HepG2 (cell line): ENCODE measurements around the gene ENGASE. TPM values are rescaled to one million over a fixed set of nuclear protein-coding genes. Genes with fewer than 3 reads are reported as not detected.

Source experiments
- ATAC-seq: fragments of 200-7000 bp; cut with Tn5 transposase; 3 replicates; pipeline ENCODE4 v1.9.1; 2020; ENCODE audit warnings: mild to moderate bottlenecking, moderate library complexity
- BruUV-seq: library from RNA; stranded (reverse); fragments of 400-500 nt; replicated peaks from 2 replicates; lab custom pipeline; 2021; lab: Mats Ljungman, UMichigan
- CTCF ChIA-PET: fragments of 300-600 bp; formaldehyde crosslinking; extraction: SDS; loops from one replicate; lab custom pipeline; 2021; ENCODE audit warnings: low total read pairs, inconsistent platforms, low intra/inter-chr PET ratio; lab: Yijun Ruan, JAX
- POLR2A ChIA-PET: fragments of 350-600 bp; sonication (Branson Sonifier 250); formaldehyde crosslinking; loops from one replicate; lab custom pipeline; 2020; ENCODE audit warnings: antibody characterized with exemption, inconsistent platforms; lab: Yijun Ruan, JAX
- DNase-seq: peaks from one replicate; pipeline ENCODE4 v3.0.0-alpha.2; 2015; ENCODE audit warnings: low spot score
- FAIRE-seq: peaks from 3 replicates; lab custom pipeline; 2011; peaks lifted over from hg19 to GRCh38; lab: Jason Lieb, UNC
- H2AFZ ChIP-seq: one replicate; pipeline ENCODE4 v1.6.1; 2011; ENCODE audit warnings: low read length, inconsistent platforms
- H3K27ac ChIP-seq: fragments of 300-600 bp; 3 replicates; pipeline ENCODE4 v1.8.0; 2011; ENCODE audit warnings: mixed run types, mild to moderate bottlenecking, mixed read lengths, low read length, inconsistent platforms; ENCODE audit not compliant: insufficient read depth; ENCODE audit errors: extremely low read length
- H3K27me3 ChIP-seq, 2 experiments: fragments of 200-600 bp in 1 of 2; 2 replicates in 1 of 2; 3 replicates in 1 of 2; pipeline versions ENCODE4 v1.6.0 to v1.8.0; 2011; ENCODE audit warnings: low read length in 2 of 2, mild to moderate bottlenecking in 2 of 2, moderate library complexity in 2 of 2, inconsistent platforms in 1 of 2; ENCODE audit not compliant: insufficient read depth in 2 of 2, control insufficient read depth in 1 of 2
- H3K36me3 ChIP-seq, 2 experiments: fragments of 200-600 bp in 1 of 2; replicated peaks in 1 of 2; 2 replicates in 1 of 2; 3 replicates in 1 of 2; pipeline versions ENCODE4 v1.5.1 to v1.8.0; 2011; ENCODE audit warnings: low read length in 2 of 2, inconsistent platforms in 1 of 2; ENCODE audit not compliant: insufficient read depth in 2 of 2, control insufficient read depth in 1 of 2
- H3K4me1 ChIP-seq: 2 replicates; pipeline ENCODE4 v1.5.1; 2012; ENCODE audit warnings: low read length, inconsistent platforms; ENCODE audit not compliant: insufficient read depth
- H3K4me2 ChIP-seq: 2 replicates; pipeline ENCODE4 v1.6.0; 2011; ENCODE audit warnings: low read depth, low read length, inconsistent platforms
- H3K4me3 ChIP-seq, 3 experiments: fragments of 200-600 bp in 1 of 3; sonication (generic), shearing (Covaris generic) in 1 of 3; replicated peaks in 1 of 3; 2 replicates each; pipeline ENCODE4 v1.5.1; 2011 to 2016; ENCODE audit warnings: low read length in 3 of 3, inconsistent platforms in 2 of 3, low read depth in 2 of 3, mild to moderate bottlenecking in 2 of 3, control low read depth in 1 of 3, mixed read lengths in 1 of 3; ENCODE audit not compliant: insufficient read depth in 1 of 3
- H3K79me2 ChIP-seq: one replicate; pipeline ENCODE4 v1.6.1; 2011; ENCODE audit warnings: low read length, inconsistent platforms; ENCODE audit not compliant: insufficient read depth
- H3K9ac ChIP-seq: 2 replicates; pipeline ENCODE4 v1.6.0; 2011; ENCODE audit warnings: mild to moderate bottlenecking, low read depth, low read length, inconsistent platforms; ENCODE audit not compliant: insufficient read depth
- H3K9me3 ChIP-seq: 2 replicates; pipeline ENCODE4 v1.5.1; 2012; ENCODE audit warnings: mild to moderate bottlenecking, low read length
- H4K20me1 ChIP-seq: 2 replicates; pipeline ENCODE4 v1.6.0; 2011; ENCODE audit warnings: inconsistent platforms, mild to moderate bottlenecking, low read length, moderate library complexity; ENCODE audit not compliant: insufficient read depth
- GABPB1 ChIP-seq: IDR thresholded peaks from 2 replicates; pipeline ENCODE4 v1.6.1; 2016; ENCODE audit warnings: mild to moderate bottlenecking, missing genetic modification reagents, moderate library complexity, missing compliant biosample characterization
- ZNF10 ChIP-seq: sonication (generic); formaldehyde crosslinking; IDR thresholded peaks from 2 replicates; pipeline ENCODE4 v1.4.0; 2020; ENCODE audit warnings: mild to moderate bottlenecking, low read depth, missing genetic modification reagents, borderline replicate concordance
- ZNF574 ChIP-seq: sonication (generic); formaldehyde crosslinking; IDR thresholded peaks from 2 replicates; pipeline ENCODE4 v1.4.0; 2020; ENCODE audit warnings: missing genetic modification reagents
- ZNF639 ChIP-seq: conservative IDR thresholded peaks from 2 replicates; pipeline ENCODE4 v1.6.1; 2018; ENCODE audit warnings: missing genetic modification reagents
- ZNF768 ChIP-seq: sonication (generic); formaldehyde crosslinking; IDR thresholded peaks from 2 replicates; pipeline ENCODE4 v1.4.0; 2020; ENCODE audit warnings: missing genetic modification reagents
- ZNF776 ChIP-seq: sonication (generic); formaldehyde crosslinking; IDR thresholded peaks from 2 replicates; pipeline ENCODE4 v1.4.0; 2020; ENCODE audit warnings: mild to moderate bottlenecking, missing genetic modification reagents
- ZNF878 ChIP-seq: sonication (generic); formaldehyde crosslinking; IDR thresholded peaks from 2 replicates; pipeline ENCODE4 v1.8.1; 2023; ENCODE audit warnings: mild to moderate bottlenecking, missing genetic modification reagents, moderate library complexity
- WGBS: methylation state at CpG from one replicate; pipeline ENCODE4 v1.1.6; 2017; ENCODE audit warnings: low lambda C conversion rate; 5-methylcytosine and 5-hydroxymethylcytosine counted together
- in situ Hi-C: cut with HindIII; loops from 2 replicates; pipeline ENCODE4 v1.10.0; 2017; ENCODE audit warnings: low pct_unique_long_range_greater_than_20kb; ENCODE audit not compliant: extremely low pct_ligation_motif_present
- intact Hi-C: fragments of 100-400 bp; cut with micrococcal nuclease; formaldehyde crosslinking; loops from one replicate; pipeline ENCODE4 v1.10.0; 2022; ENCODE audit not compliant: unreplicated experiment
- polyA plus RNA-seq, 8 experiments: library from polyadenylated mRNA; depleted of rRNA in 3 of 8; stranded (reverse) in 7 of 8; unstranded in 1 of 8; fragments of >200 nt; fragmentation: Illumina TruSeq in 4 of 8; extraction: Trizol in 4 of 8; gene quantifications; 2 replicates each; pipeline versions ENCODE4 v1.2.1 to v1.2.3, GENCODE V29; 2011 to 2016; ENCODE audit warnings: low read depth in 4 of 8, missing spikeins in 1 of 8, mixed read lengths in 1 of 8; ENCODE audit not compliant: insufficient read depth in 1 of 8
- total RNA-seq, 5 experiments: library from RNA; depleted of rRNA; stranded (reverse); fragments of >200 nt; fragmentation: Illumina TruSeq; extraction: Trizol; gene quantifications; 2 replicates each; pipeline ENCODE4 v1.2.3, GENCODE V29; 2016; ENCODE audit warnings: low read depth in 1 of 5

The ENGASE gene
- total and polyA plus RNA-seq, 2 of the 13 experiments (the other 11 are each of a cell fraction or from before 2014, with no cell fraction given) = 10.6 to 18.1 TPM

GRCh38 chr17:79041723-79042420 is 32.8 kb upstream of the ENGASE start:
- H2AFZ ChIP-seq = no peak overlapping the region
- H3K9me3 ChIP-seq = no peaks in the 10 kb centered on the region
- DNase-seq (no peak), FAIRE-seq (no peak), ATAC-seq (no peak)
- H3K9ac ChIP-seq = no peak overlapping the region
- intact Hi-C loops (loop anchor here (1.0 kb wide), 1 partner anchor 23 kb away; no protein-coding TSS in a partner anchor), in situ Hi-C loops (no loop called here)
- H3K27ac ChIP-seq = no peak overlapping the region
- CTCF ChIA-PET = interaction anchor here (1.3 to 3.1 kb wide), 5 partner anchors 14 to 56 kb away, joined by 3 to 71 read pairs (median 5); no protein-coding TSS in a partner anchor
- no peak overlapping the region for H3K4me3 ChIP-seq
- no peaks in the 10 kb centered on the region for H3K36me3 ChIP-seq
- peaks cover 9 to 46% of the 10 kb centered on the region in 2 experiments; a peak in 4 of 5 replicates for H3K27me3 ChIP-seq
- H3K4me1 ChIP-seq = peaks cover 17% of the 10 kb centered on the region; the same call in 1 of the 2 replicates
- POLR2A ChIA-PET = interaction anchor here (1.1 to 8.8 kb wide), 3 partner anchors 9 to 21 kb away, joined by 4 to 127 read pairs (median 5); no protein-coding TSS in a partner anchor
- WGBS = 52% methylated on average over 22 of the region's 29 CpGs
- TF ChIP-seq ZNF878 (0 out of 2 replicates have a peak, but pooled peaks have one; percentile 58), GABPB1 (0 out of 2 replicates have a peak, but pooled peaks have one; percentile 28), ZNF639 (CRISPR knock-in tag) (0 out of 2 replicates have a peak, but pooled peaks have one; percentile 53), ZNF776 (CRISPR knock-in tag) (peak; percentile 52; the same call in 1 of the 2 replicates), ZNF574 (CRISPR knock-in tag) (no peak), ZNF768 (0 out of 2 replicates have a peak, but pooled peaks have one; percentile 7), ZNF10 (CRISPR knock-in tag) (no peak)
- TF ChIP-seq, all 625 proteins: peak for 5
- H4K20me1 ChIP-seq = no peaks in the 10 kb centered on the region
- no TSS peak for BruUV-seq
- no peaks in the 10 kb centered on the region for H3K79me2 ChIP-seq
- no peak overlapping the region for H3K4me2 ChIP-seq
